ENCODE measurements around the gene CCBE1.

Gene CCBE1

GRCh38 chr18:59612381-59612780 lies 84.8 kb downstream of the CCBE1 start:
- DNase-seq = no peak

- no peak for DNase-seq
Measured at GRCh38 chr18:59610546-59611140, 86.6 kb downstream of the CCBE1 start.

GRCh38 chr18:59609654-59610053 lies 87.6 kb downstream of the CCBE1 start:
- DNase-seq = no peak

- no peak for DNase-seq
Measured at GRCh38 chr18:59607471-59607870, 89.8 kb downstream of the CCBE1 start.

GRCh38 chr18:59607078-59607379 lies 90.2 kb downstream of the CCBE1 start:
- no peak for DNase-seq

GRCh38 chr18:59606193-59607077 lies 90.8 kb downstream of the CCBE1 start:
- no peak for DNase-seq

GRCh38 chr18:59605633-59606192 lies 91.5 kb downstream of the CCBE1 start:
- no peak for DNase-seq

- no peak for DNase-seq
Measured at GRCh38 chr18:59604877-59605276, 92.3 kb downstream of the CCBE1 start.

GRCh38 chr18:59597049-59597448 lies 100.2 kb downstream of the CCBE1 start:
- no peak for DNase-seq

GRCh38 chr18:59593291-59593717 lies 103.9 kb downstream of the CCBE1 start:
- no peak for DNase-seq

GRCh38 chr18:59592624-59593023 lies 104.6 kb downstream of the CCBE1 start:
- no peak for DNase-seq

GRCh38 chr18:59582395-59582794 lies 114.8 kb downstream of the CCBE1 start:
- no peak for DNase-seq

GRCh38 chr18:59579509-59579908 lies 117.7 kb downstream of the CCBE1 start:
- no peak for DNase-seq

- no peak for DNase-seq
Measured at GRCh38 chr18:59577386-59577655, 119.9 kb downstream of the CCBE1 start.

- no peak for DNase-seq
Measured at GRCh38 chr18:59576541-59577385, 120.5 kb downstream of the CCBE1 start.

GRCh38 chr18:59575995-59576394 lies 121.2 kb downstream of the CCBE1 start:
- no peak for DNase-seq

GRCh38 chr18:59573962-59574361 lies 123.3 kb downstream of the CCBE1 start:
- DNase-seq = no peak

GRCh38 chr18:59571902-59572301 lies 125.3 kb downstream of the CCBE1 start:
- DNase-seq = no peak

GRCh38 chr18:59570796-59571195 lies 126.4 kb downstream of the CCBE1 start:
- no peak for DNase-seq

GRCh38 chr18:59570101-59570775 lies 127.0 kb downstream of the CCBE1 start:
- DNase-seq = no peak

- no peak for DNase-seq
Measured at GRCh38 chr18:59569390-59569791, 127.8 kb downstream of the CCBE1 start.

GRCh38 chr18:59567431-59567830 lies 129.8 kb downstream of the CCBE1 start:
- DNase-seq = no peak

- DNase-seq = no peak
Measured at GRCh38 chr18:59566533-59566971, 130.7 kb downstream of the CCBE1 start.
